Coronary artery (tissue), 2 donors: ENCODE results near the gene SKAP2.

Experiments used
- DNase-seq: peaks from one replicate; pipeline ENCODE4 v3.0.0-alpha.2; 2017; ENCODE audit warnings: low spot score
- H3K27ac ChIP-seq, 2 donors: fragments of 200-600 bp; sonication (generic); one replicate each; pipeline ENCODE4 v1.5.1; 2016 to 2019
- H3K4me3 ChIP-seq: fragments of 200-600 bp; sonication (generic); 2 replicates; pipeline ENCODE4 v1.5.1; 2016; ENCODE audit warnings: mild to moderate bottlenecking, moderate library complexity
- CTCF ChIP-seq: fragments of 200-600 bp; sonication (generic); IDR thresholded peaks from one replicate; pipeline ENCODE4 v1.5.1; 2019; ENCODE audit warnings: antibody characterized with exemption

The SKAP2 gene

DNA sequence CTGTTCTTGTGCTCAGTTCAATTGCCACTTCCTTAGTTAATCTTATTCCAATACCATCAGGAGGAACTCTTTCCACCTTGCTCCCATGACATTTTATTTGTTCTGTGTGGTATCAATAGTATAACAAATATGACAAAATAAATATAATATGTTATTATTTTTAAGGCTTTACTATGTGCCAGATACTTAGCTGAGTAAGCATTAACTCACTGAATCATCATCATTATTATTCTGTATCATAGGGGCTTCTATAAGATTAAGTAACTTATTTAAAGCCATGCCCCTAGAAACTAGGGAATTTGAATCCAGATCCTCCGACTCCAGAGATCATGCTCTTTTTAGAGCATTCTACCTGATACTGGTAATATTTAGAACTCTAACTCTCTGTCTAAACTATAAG is 33.5 kb upstream of the SKAP2 start:
- Histone ChIP-seq H3K4me3 (no peak overlapping the region), H3K27ac (no peak overlapping the region)
- no peak for DNase-seq
- TF ChIP-seq CTCF, result no peak

- no peak for TF ChIP-seq CTCF
- no peak overlapping the region for H3K27ac ChIP-seq
Measured at GRCh38 chr7:26891400-26892350, 27.3 kb upstream of the SKAP2 start.

DNA sequence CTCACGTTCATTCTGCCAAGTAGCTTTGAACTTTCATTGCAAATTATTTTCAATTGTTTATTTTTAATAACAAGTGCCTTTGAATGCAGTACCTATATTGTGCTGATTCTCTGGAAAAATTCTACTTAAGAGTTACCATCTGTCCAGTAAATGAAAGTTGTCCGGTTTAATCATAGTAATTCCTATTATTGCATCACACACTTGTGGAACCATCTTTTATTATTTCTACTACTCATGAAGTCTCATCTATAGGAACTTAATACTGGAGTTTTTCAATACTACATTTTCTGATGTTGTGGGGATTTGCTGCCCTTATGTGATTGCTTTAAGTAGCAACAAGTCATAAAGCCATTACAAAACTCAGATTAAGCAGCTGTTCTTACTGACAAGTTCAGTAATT is 16.5 kb upstream of the SKAP2 start:
- Histone ChIP-seq H3K27ac (no peak overlapping the region), H3K4me3 (no peak overlapping the region)
- DNase-seq, result no peak
- no peak for TF ChIP-seq CTCF

More at GRCh38 chr7:26891400-26892350, 27.3 kb upstream of the SKAP2 start:
- no peak overlapping the region for H3K4me3 ChIP-seq
- no peak for DNase-seq

- no peak for TF ChIP-seq CTCF
- DNase-seq, result no peak
Measured at GRCh38 chr7:26879671-26880070, 15.3 kb upstream of the SKAP2 start.

GRCh38 chr7:26868841-26869495 is 4.6 kb upstream of the SKAP2 start:
- Histone ChIP-seq H3K27ac (no peak overlapping the region), H3K4me3 (no peak overlapping the region)
- no peak for TF ChIP-seq CTCF
- no peak for DNase-seq

More at GRCh38 chr7:26879671-26880070, 15.3 kb upstream of the SKAP2 start:
- no peak overlapping the region for H3K27ac ChIP-seq
- no peak overlapping the region for H3K4me3 ChIP-seq

- TF ChIP-seq CTCF, result no peak
- DNase-seq, result peak; percentile 73
- Histone ChIP-seq H3K27ac (peak overlapping the region; percentile 37 to 62), H3K4me3 (peak overlapping the region; percentile 80)
Measured at GRCh38 chr7:26865094-26865388, 651 bp upstream of the SKAP2 start.
